Measurements from ENCODE around the gene CAV1. TPM values are rescaled to one million over a fixed set of nuclear protein-coding genes. Genes with fewer than 3 reads are reported as not detected.

The CAV1 gene
- total RNA-seq, 1 experiment from 2014 or later, result 20.2 TPM

DNA sequence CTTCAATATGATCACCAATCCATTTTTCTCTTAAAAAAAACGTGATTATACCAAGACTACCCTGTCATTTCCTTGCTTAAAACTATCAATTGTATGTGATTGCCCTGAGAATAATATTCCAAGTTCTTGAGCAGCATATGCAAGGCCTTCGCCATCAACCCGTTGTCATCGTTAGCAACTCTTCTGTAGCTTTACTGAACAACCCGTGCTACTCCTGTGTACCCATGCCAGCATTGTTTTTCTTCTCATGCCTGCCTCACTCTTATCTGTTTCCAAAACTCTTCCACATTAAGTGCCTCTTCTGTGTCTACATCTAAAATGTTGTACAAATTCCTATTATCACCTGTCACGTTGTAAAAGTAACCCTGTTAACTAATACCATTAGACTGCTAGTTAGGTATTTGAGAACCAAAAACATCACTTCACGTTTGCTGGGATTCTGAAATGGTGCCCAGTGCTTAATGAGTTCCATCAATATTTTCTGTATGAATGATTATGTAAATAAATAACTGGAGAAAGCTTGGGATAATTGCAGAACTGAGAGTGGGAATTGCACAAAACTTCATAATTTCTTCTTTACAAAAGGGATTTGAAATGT lies 14.8 kb upstream of the CAV1 start:
- Histone ChIP-seq H3K9ac (ENCODE audit: extremely low read depth, insufficient read length, low read length) (no peak overlapping the region), H3K23me2 (ENCODE audit: insufficient read length, low read depth, low read length, poor library complexity, severe bottlenecking) (no peaks in the 10 kb centered on the region), H3K18ac (ENCODE audit: insufficient read length, low read depth, low read length) (no peak overlapping the region), H2BK5ac (ENCODE audit: insufficient read length, low read length) (no peak overlapping the region), H3K27me3 (ENCODE audit: insufficient read depth, low read length) (no peaks in the 10 kb centered on the region), H2AK5ac (ENCODE audit: insufficient read length, low read length) (no peak overlapping the region), H3K4me2 (ENCODE audit: insufficient read depth, insufficient read length, low read length) (no peak overlapping the region), H3K14ac (ENCODE audit: insufficient read depth, low read length) (no peak overlapping the region), H3K79me1 (ENCODE audit: insufficient read depth, low read depth, low read length, poor library complexity, severe bottlenecking) (no peaks in the 10 kb centered on the region), H4K91ac (ENCODE audit: insufficient read length, low read depth, low read length) (no peak overlapping the region), H4K8ac (replicated peaks; ENCODE audit: insufficient read length, low read depth, low read length) (no peak overlapping the region), H3K9me3 (ENCODE audit: control insufficient read depth, low read depth, low read length) (no peaks in the 10 kb centered on the region), H4K20me1 (ENCODE audit: control insufficient read depth, insufficient read depth, insufficient read length) (no peaks in the 10 kb centered on the region), H3K56ac (ENCODE audit: insufficient read length, low read depth, low read length) (no peak overlapping the region), H2BK12ac (ENCODE audit: insufficient read length, low read depth, low read length) (no peak overlapping the region), H2BK120ac (ENCODE audit: low read depth, low read length, poor library complexity, severe bottlenecking) (no peak overlapping the region), H2BK15ac (ENCODE audit: low read depth, low read length) (no peak overlapping the region), H2BK20ac (ENCODE audit: low read depth, low read length, poor library complexity, severe bottlenecking) (no peak overlapping the region), H3T11ph (ENCODE audit: low read length) (no peak overlapping the region), H3K79me2 (ENCODE audit: insufficient read depth, low read length) (no peaks in the 10 kb centered on the region), H2AFZ (ENCODE audit: low read length) (no peak overlapping the region), H3K23ac (ENCODE audit: insufficient read length, low read depth, low read length) (no peak overlapping the region), H4K5ac (ENCODE audit: insufficient read length, low read depth, low read length) (no peak overlapping the region), H3K4ac (ENCODE audit: low read depth, low read length) (no peak overlapping the region), H3K27ac (ENCODE audit: insufficient read length, low read depth, low read length) (no peak overlapping the region), H3K4me1 (ENCODE audit: insufficient read depth, low read length) (no peaks in the 10 kb centered on the region; the same call in 1 of the 2 replicates)
- no peak for DNase-seq
- Mint-ChIP-seq H3K4me3 (no peak overlapping the region), H3K4me1 (peaks cover 5 to 11% of the 10 kb centered on the region in 2 experiments), H3K27ac (no peak overlapping the region), H3K36me3 (ENCODE audit: insufficient read depth in 1 of 3, low read depth in 3 of 3) (no peaks in the 10 kb centered on the region), H3K9me3 (no peaks in the 10 kb centered on the region), H3K27me3 (ENCODE audit: low read depth) (no peaks in the 10 kb centered on the region; the same call in 1 of the 2 replicates)
- WGBS (ENCODE audit: extremely low coverage, insufficient read length, low lambda C conversion rate), result no CpG with 5 or more reads among the region's 7 CpGs
- TF ChIP-seq, protein P1, sequence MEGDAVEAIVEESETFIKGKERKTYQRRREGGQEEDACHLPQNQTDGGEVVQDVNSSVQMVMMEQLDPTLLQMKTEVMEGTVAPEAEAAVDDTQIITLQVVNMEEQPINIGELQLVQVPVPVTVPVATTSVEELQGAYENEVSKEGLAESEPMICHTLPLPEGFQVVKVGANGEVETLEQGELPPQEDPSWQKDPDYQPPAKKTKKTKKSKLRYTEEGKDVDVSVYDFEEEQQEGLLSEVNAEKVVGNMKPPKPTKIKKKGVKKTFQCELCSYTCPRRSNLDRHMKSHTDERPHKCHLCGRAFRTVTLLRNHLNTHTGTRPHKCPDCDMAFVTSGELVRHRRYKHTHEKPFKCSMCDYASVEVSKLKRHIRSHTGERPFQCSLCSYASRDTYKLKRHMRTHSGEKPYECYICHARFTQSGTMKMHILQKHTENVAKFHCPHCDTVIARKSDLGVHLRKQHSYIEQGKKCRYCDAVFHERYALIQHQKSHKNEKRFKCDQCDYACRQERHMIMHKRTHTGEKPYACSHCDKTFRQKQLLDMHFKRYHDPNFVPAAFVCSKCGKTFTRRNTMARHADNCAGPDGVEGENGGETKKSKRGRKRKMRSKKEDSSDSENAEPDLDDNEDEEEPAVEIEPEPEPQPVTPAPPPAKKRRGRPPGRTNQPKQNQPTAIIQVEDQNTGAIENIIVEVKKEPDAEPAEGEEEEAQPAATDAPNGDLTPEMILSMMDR (conservative IDR thresholded peaks at IDR 0.05), result no peak

Measured in H9 (cell line).